CD14-positive monocyte (primary cell): ENCODE data around the gene SNRPA1. TPM values are rescaled to one million over a fixed set of nuclear protein-coding genes. Genes with fewer than 3 reads are reported as not detected.

Source experiments
- DNase-seq, 3 donors: peaks; one replicate each; pipeline ENCODE4 v3.0.0-alpha.2; 2011 to 2022
- H2AFZ ChIP-seq: 2 replicates; pipeline ENCODE4 v1.6.0; 2012; ENCODE audit warnings: mild to moderate bottlenecking, low read depth, low read length, inconsistent platforms; ENCODE audit not compliant: insufficient read depth, poor library complexity, severe bottlenecking
- H3K27ac ChIP-seq, 2 donors: 1 replicate in 1 of 2; 2 replicates in 1 of 2; pipeline ENCODE4 v1.5.1; 2012 to 2013; ENCODE audit warnings: low read length in 2 of 2, control low read depth in 1 of 2, inconsistent platforms in 1 of 2, low read depth in 1 of 2, mild to moderate bottlenecking in 1 of 2
- H3K27me3 ChIP-seq, 2 donors: one replicate each; pipeline versions ENCODE4 v1.6.0 to v1.6.1; 2011 to 2013; ENCODE audit warnings: low read length in 2 of 2; ENCODE audit not compliant: control insufficient read depth in 2 of 2, insufficient read depth in 2 of 2
- H3K36me3 ChIP-seq, 2 donors: replicated peaks in 1 of 2; 1 replicate in 1 of 2; 2 replicates in 1 of 2; pipeline versions ENCODE4 v1.5.1 to v1.6.1; 2012 to 2013; ENCODE audit warnings: low read length in 2 of 2, control low read depth in 1 of 2, inconsistent platforms in 1 of 2, mild to moderate bottlenecking in 1 of 2; ENCODE audit not compliant: insufficient read depth in 2 of 2, control insufficient read depth in 1 of 2
- H3K4me1 ChIP-seq, 2 donors: 1 replicate in 1 of 2; 2 replicates in 1 of 2; pipeline versions ENCODE4 v1.5.1 to v1.6.1; 2012 to 2013; ENCODE audit warnings: low read length in 2 of 2, control low read depth in 1 of 2, inconsistent platforms in 1 of 2, mild to moderate bottlenecking in 1 of 2, moderate library complexity in 1 of 2; ENCODE audit not compliant: insufficient read depth in 2 of 2, control insufficient read depth in 1 of 2
- H3K4me2 ChIP-seq: replicated peaks from 2 replicates; pipeline ENCODE3; 2012; ENCODE audit warnings: low read length, moderate library complexity, mild to moderate bottlenecking; ENCODE audit not compliant: poor library complexity, severe bottlenecking; ENCODE audit errors: extremely low read depth
- H3K4me3 ChIP-seq, 3 experiments: fragments of 200-600 bp in 1 of 3; sonication (generic) in 1 of 3; replicated peaks in 1 of 3; 1 replicate in 2 of 3; 2 replicates in 1 of 3; pipeline ENCODE4 v1.5.1; 2011 to 2013; ENCODE audit warnings: low read length in 3 of 3, mild to moderate bottlenecking in 3 of 3, control low read depth in 2 of 3, low read depth in 2 of 3, inconsistent platforms in 1 of 3, moderate library complexity in 1 of 3
- H3K79me2 ChIP-seq: 2 replicates; pipeline ENCODE4 v1.6.0; 2012; ENCODE audit warnings: mild to moderate bottlenecking, control low read depth, inconsistent platforms, low read length, moderate library complexity; ENCODE audit not compliant: insufficient read depth
- H3K9ac ChIP-seq: 2 replicates; pipeline ENCODE4 v1.6.0; 2017; ENCODE audit warnings: low read length, mild to moderate bottlenecking; ENCODE audit not compliant: insufficient read depth, poor library complexity, severe bottlenecking
- H3K9me3 ChIP-seq, 2 donors: replicated peaks in 1 of 2; 1 replicate in 1 of 2; 2 replicates in 1 of 2; pipeline versions ENCODE4 v1.5.1 to v1.6.1; 2012 to 2013; ENCODE audit warnings: low read length in 2 of 2, control low read depth in 1 of 2; ENCODE audit not compliant: control insufficient read depth in 1 of 2, insufficient read depth in 1 of 2
- H4K20me1 ChIP-seq: 2 replicates; pipeline ENCODE4 v1.6.0; 2012; ENCODE audit warnings: mild to moderate bottlenecking, low read length, control low read depth, moderate library complexity; ENCODE audit not compliant: insufficient read depth
- H3K27ac Mint-ChIP-seq, 7 donors: one replicate each; pipeline ENCODE4 v1.8.0; 2020; ENCODE audit warnings: mild to moderate bottlenecking in 7 of 7, mixed read lengths in 7 of 7, moderate library complexity in 6 of 7, inconsistent platforms in 2 of 7
- H3K27me3 Mint-ChIP-seq, 3 donors: one replicate each; pipeline ENCODE4 v1.8.0; 2021 to 2022; ENCODE audit warnings: low read depth in 3 of 3, mild to moderate bottlenecking in 3 of 3, mixed read lengths in 3 of 3, moderate library complexity in 3 of 3, inconsistent platforms in 1 of 3
- H3K36me3 Mint-ChIP-seq, 2 donors: one replicate each; pipeline ENCODE4 v1.8.0; 2020; ENCODE audit warnings: mixed read lengths in 2 of 2, inconsistent platforms in 1 of 2, mild to moderate bottlenecking in 1 of 2
- H3K4me1 Mint-ChIP-seq: one replicate; pipeline ENCODE4 v1.8.0; 2020; ENCODE audit warnings: mild to moderate bottlenecking, mixed read lengths
- H3K4me3 Mint-ChIP-seq, 2 donors: one replicate each; pipeline ENCODE4 v1.8.0; 2020; ENCODE audit warnings: mild to moderate bottlenecking in 2 of 2, mixed read lengths in 2 of 2, moderate library complexity in 1 of 2
- H3K9me3 Mint-ChIP-seq, 7 donors: one replicate each; pipeline ENCODE4 v1.8.0; 2020 to 2022; ENCODE audit warnings: mixed read lengths in 7 of 7, mild to moderate bottlenecking in 6 of 7, moderate library complexity in 6 of 7, inconsistent platforms in 2 of 7
- WGBS: methylation state at CpG from one replicate; pipeline ENCODE4 v1.1.5; 2013; ENCODE audit warnings: missing lambda C conversion rate; ENCODE audit not compliant: insufficient coverage; 5-methylcytosine and 5-hydroxymethylcytosine counted together
- intact Hi-C, 2 donors: fragments of 100-400 bp; cut with micrococcal nuclease; formaldehyde crosslinking; loops; one replicate each; pipeline versions ENCODE4 v1.15.0 to v1.15.1; 2023
- polyA plus RNA-seq, 3 donors: library from polyadenylated mRNA; depleted of rRNA in 1 of 3; unstranded in 2 of 3; stranded (reverse) in 1 of 3; fragments of 300-500 nt in 2 of 3; fragments of >200 nt in 1 of 3; fragmentation: Illumina TruSeq in 2 of 3; gene quantifications; 1 replicate in 2 of 3; 2 replicates in 1 of 3; pipeline ENCODE4 v1.2.3, GENCODE V29; 2012 to 2021
- TF ChIP-seq, protein P1 (sequence below): fragments of 200-600 bp; IDR thresholded peaks from one replicate; pipeline ENCODE4 v1.8.0; 2022; ENCODE audit warnings: antibody characterized with exemption, mild to moderate bottlenecking

Gene SNRPA1
- polyA plus RNA-seq, 3 donors: 23.8 to 65.5 (median 35.4) TPM

DNA sequence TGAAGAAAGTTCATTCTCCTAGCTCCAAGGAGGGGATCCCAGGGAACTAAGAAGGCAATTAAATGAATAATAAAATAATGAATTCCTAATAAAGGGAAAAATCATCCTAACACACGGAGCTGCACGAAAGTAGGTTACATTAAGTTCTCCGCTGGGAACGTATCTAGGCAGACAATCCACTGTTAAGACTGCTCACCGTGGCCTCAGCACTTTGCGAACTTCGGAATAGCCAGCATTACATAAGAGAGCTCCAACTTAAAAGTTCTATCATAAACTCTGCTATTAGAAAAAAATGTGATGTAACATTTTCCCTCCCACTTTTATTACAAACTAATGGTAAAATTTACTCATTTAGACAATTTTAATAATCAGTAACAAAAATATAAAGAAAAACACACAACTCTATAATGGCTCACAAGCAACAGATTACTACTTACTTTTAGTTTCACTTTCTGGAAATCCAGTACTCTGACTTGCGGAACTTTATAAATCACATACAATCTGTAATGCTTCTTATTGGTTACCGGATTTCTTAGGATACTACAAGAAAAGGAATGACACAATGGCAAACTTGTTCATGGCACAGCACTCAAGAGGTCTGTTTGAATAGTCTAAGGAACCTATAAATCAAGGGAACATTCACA lies 8.5 kb downstream of the SNRPA1 start:
- H2AFZ ChIP-seq: no peak overlapping the region
- no peak for DNase-seq
- H3K9me3 ChIP-seq: no peaks in the 10 kb centered on the region
- peaks cover 3% of the 10 kb centered on the region for H3K4me1 Mint-ChIP-seq
- no peaks in the 10 kb centered on the region for H3K4me1 ChIP-seq
- peaks cover 46% of the 10 kb centered on the region for H3K79me2 ChIP-seq
- no peak overlapping the region for H3K9ac ChIP-seq
- TF ChIP-seq, protein P1, sequence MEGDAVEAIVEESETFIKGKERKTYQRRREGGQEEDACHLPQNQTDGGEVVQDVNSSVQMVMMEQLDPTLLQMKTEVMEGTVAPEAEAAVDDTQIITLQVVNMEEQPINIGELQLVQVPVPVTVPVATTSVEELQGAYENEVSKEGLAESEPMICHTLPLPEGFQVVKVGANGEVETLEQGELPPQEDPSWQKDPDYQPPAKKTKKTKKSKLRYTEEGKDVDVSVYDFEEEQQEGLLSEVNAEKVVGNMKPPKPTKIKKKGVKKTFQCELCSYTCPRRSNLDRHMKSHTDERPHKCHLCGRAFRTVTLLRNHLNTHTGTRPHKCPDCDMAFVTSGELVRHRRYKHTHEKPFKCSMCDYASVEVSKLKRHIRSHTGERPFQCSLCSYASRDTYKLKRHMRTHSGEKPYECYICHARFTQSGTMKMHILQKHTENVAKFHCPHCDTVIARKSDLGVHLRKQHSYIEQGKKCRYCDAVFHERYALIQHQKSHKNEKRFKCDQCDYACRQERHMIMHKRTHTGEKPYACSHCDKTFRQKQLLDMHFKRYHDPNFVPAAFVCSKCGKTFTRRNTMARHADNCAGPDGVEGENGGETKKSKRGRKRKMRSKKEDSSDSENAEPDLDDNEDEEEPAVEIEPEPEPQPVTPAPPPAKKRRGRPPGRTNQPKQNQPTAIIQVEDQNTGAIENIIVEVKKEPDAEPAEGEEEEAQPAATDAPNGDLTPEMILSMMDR: no peak
- peaks cover 78 to 89% of the 10 kb centered on the region in 2 donors for H3K36me3 Mint-ChIP-seq
- intact Hi-C loops: no loop called here
- WGBS: 100% methylated on average over 4 of the region's 9 CpGs
- peaks cover 46% of the 10 kb centered on the region for H4K20me1 ChIP-seq
- no peaks in the 10 kb centered on the region for H3K27me3 Mint-ChIP-seq
- peak overlapping the region in 3 of 7 donors; percentile 9 to 65 (median 37) for H3K27ac Mint-ChIP-seq
- H3K27me3 ChIP-seq: no peaks in the 10 kb centered on the region
- no peak overlapping the region for H3K4me2 ChIP-seq
- no peak overlapping the region for H3K4me3 ChIP-seq
- H3K27ac ChIP-seq: peak overlapping the region in 1 of 2 donors; percentile 48
- H3K9me3 Mint-ChIP-seq: peaks cover 0 to 4% (median 0%) of the 10 kb centered on the region in 7 donors
- H3K4me3 Mint-ChIP-seq: no peak overlapping the region
- peaks cover 68 to 96% of the 10 kb centered on the region in 2 donors for H3K36me3 ChIP-seq

DNA sequence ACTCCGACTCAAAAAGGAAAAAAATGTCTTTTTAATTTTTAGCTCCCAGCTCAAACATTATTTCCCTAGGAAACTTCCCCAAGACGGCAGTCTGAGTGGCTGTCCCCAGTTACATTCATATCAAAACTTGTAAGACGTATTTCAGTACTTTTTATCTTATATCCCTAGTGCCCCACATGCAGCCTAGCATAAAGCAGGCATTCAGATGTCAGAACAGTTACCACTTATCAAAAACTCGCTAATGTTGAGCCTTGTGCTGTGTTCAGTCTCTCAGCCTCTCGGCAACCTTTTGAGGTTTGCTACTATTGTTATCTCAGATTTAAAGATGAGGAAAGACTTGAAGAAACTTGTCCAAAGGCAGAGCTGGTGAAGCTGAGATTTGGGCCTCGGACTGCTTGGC lies 11.1 kb downstream of the SNRPA1 start:
- WGBS: 97% methylated on average over 4 of the region's 6 CpGs

More for the DNA sequence above, 11.1 kb downstream of the SNRPA1 start:
- Histone ChIP-seq H3K9me3 (no peaks in the 10 kb centered on the region), H3K4me3 (no peak overlapping the region), H3K36me3 (peaks cover 76 to 95% of the 10 kb centered on the region in 2 donors), H3K27ac (no peak overlapping the region), H4K20me1 (peaks cover 25% of the 10 kb centered on the region), H3K79me2 (peaks cover 20% of the 10 kb centered on the region), H3K27me3 (no peaks in the 10 kb centered on the region), H3K9ac (no peak overlapping the region), H2AFZ (no peak overlapping the region), H3K4me2 (no peak overlapping the region), H3K4me1 (no peaks in the 10 kb centered on the region)
- H3K27ac Mint-ChIP-seq: peak overlapping the region in 1 of 7 donors; percentile 20
- TF ChIP-seq, protein P1: no peak
- H3K9me3 Mint-ChIP-seq: peaks cover 0 to 4% (median 0%) of the 10 kb centered on the region in 7 donors
- H3K4me1 Mint-ChIP-seq: peaks cover 3% of the 10 kb centered on the region
- H3K36me3 Mint-ChIP-seq: peaks cover 83 to 91% of the 10 kb centered on the region in 2 donors
- no peak for DNase-seq
- no peaks in the 10 kb centered on the region for H3K27me3 Mint-ChIP-seq
- intact Hi-C loops: no loop called here
- H3K4me3 Mint-ChIP-seq: no peak overlapping the region
